Measurements from ENCODE around the gene ACOT12. TPM values are rescaled to one million over a fixed set of nuclear protein-coding genes. Genes with fewer than 3 reads are reported as not detected.

Gene ACOT12
- total and polyA plus RNA-seq, 9 of the 15 experiments (the other 6 are each of a cell fraction or from before 2014, with no cell fraction given) = 0.03 TPM; not detected in 8

GRCh38 chr5:81359881-81360280 lies 34.1 kb downstream of the ACOT12 start:
- no peak for TF ChIP-seq ZNF24 (IDR thresholded peaks at IDR 0.05)
- TF ChIP-seq BMI1 (IDR thresholded peaks at IDR 0.05; ENCODE audit: low read length) = 0 out of 2 replicates have a peak, but pooled peaks have one; percentile 21
- TF ChIP-seq BCL6 (CRISPR knock-in tag; IDR thresholded peaks at IDR 0.05) = no peak
- TF ChIP-seq BCLAF1 (IDR thresholded peaks at IDR 0.05; ENCODE audit: borderline replicate concordance in 1 of 2, control insufficient read depth in 1 of 2, low read depth in 2 of 2, low read length in 1 of 2) = no peak
- no peak for TF ChIP-seq KDM5B (IDR thresholded peaks at IDR 0.05; ENCODE audit: insufficient replicate concordance, low read depth, low read length)
- no peak for TF ChIP-seq TEAD2 (tag; IDR thresholded peaks at IDR 0.05)
- TF ChIP-seq BDP1 (IDR thresholded peaks at IDR 0.05; ENCODE audit: insufficient read depth, insufficient read length) = no peak
- TF ChIP-seq RBFOX2 (IDR thresholded peaks at IDR 0.05; ENCODE audit: low read depth, low read length) = no peak
- TF ChIP-seq ZNF764 (CRISPR knock-in tag; IDR thresholded peaks at IDR 0.05; ENCODE audit: low read depth) = no peak
- BruUV-seq (replicated peaks) = no TSS peak
- Histone ChIP-seq H3K4me3 (no peak overlapping the region), H3K9me3 (replicated peaks; ENCODE audit: control insufficient read depth, insufficient read depth, low read depth, low read length) (no peaks in the 10 kb centered on the region), H3K4me2 (ENCODE audit: insufficient read depth, low read length) (no peak overlapping the region), H3K27ac (ENCODE audit: extremely low read depth, low read depth, low read length) (no peak overlapping the region), H2AFZ (ENCODE audit: low read depth, low read length) (no peak overlapping the region), H3K79me2 (ENCODE audit: control insufficient read depth, insufficient read depth, low read length) (no peaks in the 10 kb centered on the region), H3K4me1 (replicated peaks in 1 of 2; ENCODE audit: control insufficient read depth in 2 of 2, insufficient read depth in 2 of 2, low read length in 2 of 2) (no peaks in the 10 kb centered on the region), H3K9me1 (ENCODE audit: control insufficient read depth, insufficient read depth, low read length) (no peaks in the 10 kb centered on the region), H3K27me3 (ENCODE audit: control insufficient read depth in 2 of 2, insufficient read depth in 2 of 2, low read length in 2 of 2) (peaks cover 31 to 48% of the 10 kb centered on the region in 2 experiments), H3K9ac (ENCODE audit: insufficient read depth in 1 of 2, low read depth in 2 of 2, low read length in 2 of 2) (no peak overlapping the region), H3K36me3 (ENCODE audit: control insufficient read depth, insufficient read depth, low read length) (no peaks in the 10 kb centered on the region), H4K20me1 (replicated peaks; ENCODE audit: control insufficient read depth, insufficient read depth, low read length) (no peaks in the 10 kb centered on the region)
- intact Hi-C loops (cut with micrococcal nuclease) = no loop called here
- ATAC-seq (no peak), DNase-seq (ENCODE audit: extremely low read depth in 1 of 4, low spot score in 3 of 4) (no peak), FAIRE-seq (no peak)
- WGBS (ENCODE audit: insufficient coverage, low coverage, missing lambda C conversion rate) = 0% methylated on average over 2 of the region's 2 CpGs
- in situ Hi-C loops (cut with MboI) = no loop called here
- POLR2A ChIA-PET = no interaction called here
- CTCF ChIA-PET (ENCODE audit: low intra/inter-chr PET ratio) = no interaction called here

All from K562 (cell line).